ENCODE data around the gene ST3GAL6. TPM values are rescaled to one million over a fixed set of nuclear protein-coding genes. Genes with fewer than 3 reads are reported as not detected.

The ST3GAL6 gene
- total RNA-seq, 4 donors from 2014 or later = 3.9 to 5.3 (median 4.4) TPM

- Histone ChIP-seq H3K36me3 (no peaks in the 10 kb centered on the region), H3K4me3 (no peak overlapping the region), H3K27ac (no peak overlapping the region), H3K4me1 (no peaks in the 10 kb centered on the region), H3K27me3 (no peaks in the 10 kb centered on the region), H3K9me3 (no peaks in the 10 kb centered on the region)
- TF ChIP-seq, protein P1, sequence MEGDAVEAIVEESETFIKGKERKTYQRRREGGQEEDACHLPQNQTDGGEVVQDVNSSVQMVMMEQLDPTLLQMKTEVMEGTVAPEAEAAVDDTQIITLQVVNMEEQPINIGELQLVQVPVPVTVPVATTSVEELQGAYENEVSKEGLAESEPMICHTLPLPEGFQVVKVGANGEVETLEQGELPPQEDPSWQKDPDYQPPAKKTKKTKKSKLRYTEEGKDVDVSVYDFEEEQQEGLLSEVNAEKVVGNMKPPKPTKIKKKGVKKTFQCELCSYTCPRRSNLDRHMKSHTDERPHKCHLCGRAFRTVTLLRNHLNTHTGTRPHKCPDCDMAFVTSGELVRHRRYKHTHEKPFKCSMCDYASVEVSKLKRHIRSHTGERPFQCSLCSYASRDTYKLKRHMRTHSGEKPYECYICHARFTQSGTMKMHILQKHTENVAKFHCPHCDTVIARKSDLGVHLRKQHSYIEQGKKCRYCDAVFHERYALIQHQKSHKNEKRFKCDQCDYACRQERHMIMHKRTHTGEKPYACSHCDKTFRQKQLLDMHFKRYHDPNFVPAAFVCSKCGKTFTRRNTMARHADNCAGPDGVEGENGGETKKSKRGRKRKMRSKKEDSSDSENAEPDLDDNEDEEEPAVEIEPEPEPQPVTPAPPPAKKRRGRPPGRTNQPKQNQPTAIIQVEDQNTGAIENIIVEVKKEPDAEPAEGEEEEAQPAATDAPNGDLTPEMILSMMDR (IDR thresholded peaks at IDR 0.05) = no peak
- TF ChIP-seq POLR2A (IDR thresholded peaks at IDR 0.05) = no peak
- no peak for DNase-seq
- intact Hi-C loops (cut with DNase I) = no loop called here
- WGBS, 2 donors = 85 to 96% methylated on average over 3 of the region's 3 CpGs
Observed at GRCh38 chr3:98839846-98840245, 76.7 kb downstream of the ST3GAL6 start.

DNA sequence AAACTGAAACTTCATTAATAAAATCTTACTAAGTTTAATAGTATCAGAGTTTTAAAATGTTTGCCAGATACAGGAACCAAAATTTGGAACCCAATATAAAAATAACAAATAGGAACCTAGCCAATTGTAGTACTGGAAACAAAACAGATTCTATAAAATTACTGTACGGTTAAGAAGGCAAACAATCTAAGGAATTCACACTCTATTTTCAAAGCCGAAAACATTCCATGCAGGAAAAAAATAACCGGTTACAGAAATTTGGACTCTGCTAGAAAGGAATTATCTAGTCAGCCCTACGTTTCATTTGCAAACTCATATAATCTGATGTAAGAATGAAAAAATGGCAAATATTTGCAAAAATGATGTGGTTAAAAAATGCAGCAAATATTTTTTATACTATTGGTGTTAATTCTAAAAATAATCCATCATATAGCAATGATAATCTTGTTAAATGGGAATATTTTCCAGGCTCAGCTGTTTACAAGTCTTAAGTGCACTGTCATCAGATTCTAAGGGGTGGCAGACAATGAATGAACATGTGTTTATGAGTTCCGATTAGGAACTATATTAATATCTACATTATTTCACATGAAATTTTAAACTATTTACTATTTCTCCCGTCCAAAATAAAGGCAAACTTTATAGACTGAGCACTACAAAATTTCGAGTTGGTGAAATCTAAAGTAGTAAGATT lies 80.3 kb downstream of the ST3GAL6 start:
- Histone ChIP-seq H3K36me3 (peaks cover 0 to 10% (median 0%) of the 10 kb centered on the region in 3 donors), H3K27ac (no peak overlapping the region), H3K9me3 (no peaks in the 10 kb centered on the region), H3K4me3 (no peak overlapping the region), H3K4me1 (no peaks in the 10 kb centered on the region), H3K27me3 (no peaks in the 10 kb centered on the region)
- 78 to 81% methylated on average over 7 of the region's 7 CpGs for WGBS, 2 donors
- no peak for TF ChIP-seq POLR2A (IDR thresholded peaks at IDR 0.05)
- TF ChIP-seq, protein P1 (IDR thresholded peaks at IDR 0.05) = no peak
- DNase-seq = no peak
- intact Hi-C loops (cut with DNase I) = no loop called here

Small RNA genes lying within 50 kb of the gene (small RNA-seq; reads per million reads assigned to genes)
- gene RNU6-26P = 0 reads per million in 4 donors

Other genes with a start within 250 kb of the ST3GAL6 start
- gene CLDND1, start 240.4 kb upstream of the ST3GAL6 start, total RNA-seq = 100 to 1,000 TPM in 2 of 4 donors, 10 to 100 TPM in 2; 80.0 to 192 (median 109) TPM
- 1 to 10 TPM; 1.5 to 2.7 (median 1.7) TPM for gene GPR15, start 231.4 kb upstream of the ST3GAL6 start, total RNA-seq
- 10 to 100 TPM; 18.3 to 23.6 (median 21.4) TPM for gene CPOX, start 169.7 kb upstream of the ST3GAL6 start, total RNA-seq
- gene DCBLD2, start 138.4 kb downstream of the ST3GAL6 start, total RNA-seq = 10 to 100 TPM in 1 of 4 donors, 1 to 10 TPM in 3; 3.7 to 21.4 (median 8.5) TPM